Uterus (tissue), 4 donors: ENCODE measurements around the gene SEC14L5. TPM values are rescaled to one million over a fixed set of nuclear protein-coding genes. Genes with fewer than 3 reads are reported as not detected.

Experiments
- DNase-seq, 2 donors: peaks; one replicate each; pipeline ENCODE4 v3.0.0-alpha.2; 2019 to 2020
- H3K27ac ChIP-seq, 2 donors: fragments of 200-600 bp; sonication (generic); 1 replicate in 1 of 2; 2 replicates in 1 of 2; pipeline ENCODE4 v1.5.1; 2016 to 2018
- H3K27me3 ChIP-seq, 2 donors: fragments of 200-600 bp; sonication (generic); one replicate each; pipeline ENCODE4 v1.5.1; 2018 to 2019; ENCODE audit warnings: control low read depth in 1 of 2
- H3K36me3 ChIP-seq, 2 donors: fragments of 200-600 bp; sonication (generic); one replicate each; pipeline ENCODE4 v1.5.1; 2019; ENCODE audit warnings: control low read depth in 1 of 2
- H3K4me1 ChIP-seq, 2 donors: fragments of 200-600 bp; sonication (generic); one replicate each; pipeline ENCODE4 v1.5.1; 2018 to 2019; ENCODE audit warnings: control low read depth in 1 of 2
- H3K4me3 ChIP-seq, 2 donors: fragments of 200-600 bp; sonication (generic); 1 replicate in 1 of 2; 2 replicates in 1 of 2; pipeline ENCODE4 v1.5.1; 2018 to 2019; ENCODE audit warnings: mild to moderate bottlenecking in 1 of 2
- H3K9me3 ChIP-seq, 2 donors: fragments of 200-600 bp; sonication (generic); one replicate each; pipeline ENCODE4 v1.5.1; 2019; ENCODE audit warnings: control low read depth in 1 of 2
- CTCF ChIP-seq, 4 experiments: fragments of 200-600 bp in 2 of 4; fragments of 450-650 bp in 2 of 4; sonication (generic) in 2 of 4; IDR thresholded peaks; one replicate each; pipeline ENCODE4 v1.5.1; 2016 to 2019; ENCODE audit warnings: antibody characterized with exemption in 4 of 4, mild to moderate bottlenecking in 2 of 4, moderate library complexity in 1 of 4
- POLR2A ChIP-seq, 2 donors: fragments of 450-650 bp; IDR thresholded peaks; one replicate each; pipeline ENCODE4 v1.6.1; 2016; ENCODE audit warnings: antibody characterized with exemption in 2 of 2, mild to moderate bottlenecking in 1 of 2, moderate library complexity in 1 of 2
- intact Hi-C: fragments of 100-400 bp; cut with DNase I; formaldehyde crosslinking; loops from one replicate; pipeline ENCODE4 v1.15.1; 2023; ENCODE audit warnings: low total_unique reads
- total RNA-seq, 4 donors: library from RNA; depleted of rRNA in 3 of 4; stranded (reverse); fragments of >200 nt in 3 of 4; gene quantifications; one replicate each; pipeline versions ENCODE4 v1.1.0 to v1.2.4, GENCODE V29; 2014 to 2023
- donor health status: DM: yes; HTN: yes; CAD: no.

SEC14L5 gene
- total RNA-seq, 4 donors from 2014 or later: 0.28 to 2.0 TPM; not detected in 2

- no peak for DNase-seq
- intact Hi-C loops: no loop called here
- H3K4me3 ChIP-seq: no peak overlapping the region
- H3K36me3 ChIP-seq: no peaks in the 10 kb centered on the region
- no peak for TF ChIP-seq CTCF (IDR thresholded peaks at IDR 0.05)
- TF ChIP-seq POLR2A (IDR thresholded peaks at IDR 0.05): no peak
- H3K27ac ChIP-seq: no peak overlapping the region
- H3K27me3 ChIP-seq: no peaks in the 10 kb centered on the region
- H3K9me3 ChIP-seq: no peaks in the 10 kb centered on the region
- no peaks in the 10 kb centered on the region for H3K4me1 ChIP-seq
Measured at GRCh38 chr16:4913130-4913773, 44.9 kb upstream of the SEC14L5 start.

- DNase-seq: no peak
- H3K27ac ChIP-seq: no peak overlapping the region
- no peaks in the 10 kb centered on the region for H3K4me1 ChIP-seq
- no peaks in the 10 kb centered on the region for H3K9me3 ChIP-seq
- intact Hi-C loops: no loop called here
- no peaks in the 10 kb centered on the region for H3K27me3 ChIP-seq
- TF ChIP-seq POLR2A (IDR thresholded peaks at IDR 0.05) (no peak), CTCF (IDR thresholded peaks at IDR 0.05) (no peak)
- no peaks in the 10 kb centered on the region for H3K36me3 ChIP-seq
- H3K4me3 ChIP-seq: no peak overlapping the region
Measured at GRCh38 chr16:4913774-4914525, 44.2 kb upstream of the SEC14L5 start.

DNA sequence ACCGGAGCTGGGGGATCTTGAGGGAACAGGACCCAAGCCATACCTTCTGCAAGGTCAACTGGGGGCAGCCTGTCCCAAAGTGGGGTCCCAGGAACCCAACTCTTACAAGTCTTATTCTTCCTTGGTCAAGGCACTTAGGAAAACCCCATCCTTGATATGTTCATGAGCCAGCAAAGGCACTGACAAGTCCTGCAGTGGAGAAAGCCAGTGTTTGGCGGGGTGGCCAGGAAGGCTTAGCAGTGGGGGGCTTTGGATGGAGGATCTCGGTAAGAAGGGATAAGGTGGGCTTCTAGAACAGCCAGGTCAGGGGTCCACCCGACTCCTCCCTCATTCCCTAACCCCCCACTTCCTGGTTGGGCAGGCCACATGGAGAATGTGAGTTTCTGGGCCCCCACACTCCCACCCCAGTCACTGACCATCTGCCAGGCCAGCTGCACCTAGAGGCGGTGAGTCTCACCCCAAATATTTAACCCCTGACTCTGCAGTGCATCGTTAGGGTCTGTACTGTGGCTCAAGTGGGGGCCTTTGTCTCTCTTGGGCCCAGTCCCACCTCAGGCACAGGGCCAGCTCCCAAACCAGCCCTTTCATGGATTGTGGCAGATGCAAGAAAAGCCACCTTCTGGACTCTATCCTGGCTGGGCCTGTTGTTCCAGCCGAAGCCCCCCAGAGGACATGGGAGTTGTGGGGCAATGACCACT, 43.5 kb upstream of the SEC14L5 start:
- Histone ChIP-seq H3K27me3 (no peaks in the 10 kb centered on the region), H3K4me3 (no peak overlapping the region), H3K4me1 (no peaks in the 10 kb centered on the region), H3K27ac (no peak overlapping the region), H3K9me3 (no peaks in the 10 kb centered on the region), H3K36me3 (no peaks in the 10 kb centered on the region)
- intact Hi-C loops: no loop called here
- no peak for DNase-seq
- no peak for TF ChIP-seq CTCF (IDR thresholded peaks at IDR 0.05)
- no peak for TF ChIP-seq POLR2A (IDR thresholded peaks at IDR 0.05)

- TF ChIP-seq POLR2A (IDR thresholded peaks at IDR 0.05) (no peak), CTCF (IDR thresholded peaks at IDR 0.05) (no peak)
- intact Hi-C loops: no loop called here
Measured at GRCh38 chr16:4915226-4915761, 42.8 kb upstream of the SEC14L5 start.

More at GRCh38 chr16:4915226-4915761, 42.8 kb upstream of the SEC14L5 start:
- Histone ChIP-seq H3K4me3 (no peak overlapping the region), H3K27ac (no peak overlapping the region), H3K9me3 (no peaks in the 10 kb centered on the region), H3K27me3 (no peaks in the 10 kb centered on the region), H3K36me3 (no peaks in the 10 kb centered on the region), H3K4me1 (no peaks in the 10 kb centered on the region)
- no peak for DNase-seq
